ENCODE measurements around the gene CHKA. TPM values are rescaled to one million over a fixed set of nuclear protein-coding genes. Genes with fewer than 3 reads are reported as not detected.
A peak's percentile ranks its signal among the peaks of the same experiment; 100 is the strongest.

The CHKA gene
- total RNA-seq, 1 donor from 2014 or later, result 10.2 TPM

GRCh38 chr11:68038718-68039525 lies 82.3 kb downstream of the CHKA start, which contains the start of gene TCIRG1:
TSS of gene TCIRG1 (plus strand) at chr11:68039025. CDS start at chr11:68041272, 2,247 bp downstream.
- peak; percentile 95 for DNase-seq (ENCODE audit: low spot score)
- intact Hi-C loops (cut with DNase I), result no loop called here

DNA sequence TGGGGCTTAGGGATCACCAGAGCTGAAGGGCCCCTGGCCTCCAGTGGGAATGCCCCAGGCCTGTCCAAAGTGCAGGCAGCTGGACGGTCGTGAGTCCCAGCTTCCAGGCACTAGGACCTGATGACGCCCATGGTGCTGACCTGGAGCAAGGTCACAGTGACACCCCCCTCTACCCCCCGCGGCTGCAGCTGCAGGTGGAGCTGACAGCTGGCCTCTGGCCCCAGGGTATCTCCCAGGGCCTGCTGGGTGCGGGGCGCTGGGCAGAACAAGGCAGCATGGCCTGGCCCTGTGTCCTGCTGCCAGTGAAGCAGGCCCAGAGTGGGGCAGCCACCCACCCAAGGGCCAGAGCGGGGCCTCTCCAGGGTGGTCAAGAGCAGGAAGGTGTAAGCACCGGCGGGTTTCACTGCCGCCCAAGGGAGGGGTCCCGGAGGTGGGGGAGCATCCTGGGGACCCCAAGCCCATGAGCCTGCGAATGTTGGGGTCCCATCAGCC lies 82.9 kb downstream of the CHKA start:
- no peak for DNase-seq (ENCODE audit: low spot score)
- intact Hi-C loops (cut with DNase I), result no loop called here

DNA sequence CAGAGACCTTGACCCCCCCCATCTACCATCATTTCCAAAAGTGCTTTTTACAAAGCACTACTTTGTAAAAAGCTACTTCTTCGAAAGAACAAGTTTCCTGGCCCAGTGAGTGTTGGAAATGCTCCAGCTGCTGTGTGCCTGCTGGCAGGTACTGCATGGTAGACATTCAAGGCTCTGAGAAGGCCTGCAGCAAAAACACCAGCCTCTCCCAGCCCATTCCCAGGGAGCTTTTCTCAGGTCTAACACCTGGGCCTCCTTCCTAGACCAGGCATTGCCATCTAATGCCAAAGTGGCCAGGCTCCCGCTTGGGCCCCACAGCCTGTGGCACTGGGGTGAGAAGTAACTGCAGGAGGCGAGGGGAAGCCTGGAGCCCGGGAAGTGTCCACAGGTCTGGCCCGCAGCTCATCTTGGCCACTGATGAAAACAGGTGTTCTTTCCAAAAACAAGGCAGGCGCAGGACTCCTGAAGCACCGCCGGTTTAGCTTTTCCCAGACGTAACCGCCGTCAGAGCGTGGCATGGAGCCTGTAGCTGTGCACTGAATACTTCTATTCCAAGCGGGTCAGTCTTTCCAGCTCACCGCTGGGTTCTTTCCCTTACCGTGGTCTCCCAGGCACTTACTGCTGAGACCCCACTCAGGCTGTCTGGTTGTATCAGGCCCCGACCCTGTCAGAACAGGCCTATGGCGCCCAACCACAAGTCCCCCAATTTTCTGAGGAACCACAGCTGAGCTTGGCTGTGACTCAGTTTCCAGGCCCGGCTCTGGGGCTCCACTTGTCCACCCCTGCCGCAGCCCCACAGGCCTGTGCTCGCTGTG lies 83.6 kb downstream of the CHKA start:
- DNase-seq (ENCODE audit: low spot score), result no peak
- intact Hi-C loops (cut with DNase I), result no loop called here

DNA sequence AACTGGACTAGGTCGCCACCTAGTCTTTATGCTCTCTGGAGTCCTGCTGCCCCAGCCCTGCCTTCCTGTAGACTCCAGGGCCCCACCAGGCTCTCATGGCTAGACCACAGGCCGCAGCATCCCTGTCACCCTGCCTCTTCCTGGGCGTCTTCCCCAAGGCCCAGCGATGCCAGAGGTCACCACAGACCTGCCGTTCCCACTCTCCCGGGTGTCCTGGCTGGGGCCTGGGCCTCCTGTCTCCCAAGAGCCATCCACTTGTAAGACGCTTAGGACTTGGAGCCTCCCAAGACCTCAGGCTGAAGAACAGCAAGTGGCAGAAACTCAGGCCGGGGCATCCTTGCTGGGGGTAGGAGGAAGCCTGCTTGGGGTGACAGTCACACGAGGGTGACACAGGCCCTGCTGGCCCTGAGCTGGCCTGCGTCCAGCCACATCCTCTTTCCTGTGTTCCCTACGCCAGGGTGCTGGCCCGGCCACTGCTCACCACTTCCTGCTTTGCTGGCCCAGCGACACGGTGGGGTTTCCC lies 84.4 kb downstream of the CHKA start:
- intact Hi-C loops (cut with DNase I), result no loop called here
- DNase-seq (ENCODE audit: low spot score), result peak; percentile 93

GRCh38 chr11:68036141-68036716 lies 85.0 kb downstream of the CHKA start:
- DNase-seq (ENCODE audit: low spot score), result peak; percentile 75
- intact Hi-C loops (cut with DNase I), result no loop called here

DNA sequence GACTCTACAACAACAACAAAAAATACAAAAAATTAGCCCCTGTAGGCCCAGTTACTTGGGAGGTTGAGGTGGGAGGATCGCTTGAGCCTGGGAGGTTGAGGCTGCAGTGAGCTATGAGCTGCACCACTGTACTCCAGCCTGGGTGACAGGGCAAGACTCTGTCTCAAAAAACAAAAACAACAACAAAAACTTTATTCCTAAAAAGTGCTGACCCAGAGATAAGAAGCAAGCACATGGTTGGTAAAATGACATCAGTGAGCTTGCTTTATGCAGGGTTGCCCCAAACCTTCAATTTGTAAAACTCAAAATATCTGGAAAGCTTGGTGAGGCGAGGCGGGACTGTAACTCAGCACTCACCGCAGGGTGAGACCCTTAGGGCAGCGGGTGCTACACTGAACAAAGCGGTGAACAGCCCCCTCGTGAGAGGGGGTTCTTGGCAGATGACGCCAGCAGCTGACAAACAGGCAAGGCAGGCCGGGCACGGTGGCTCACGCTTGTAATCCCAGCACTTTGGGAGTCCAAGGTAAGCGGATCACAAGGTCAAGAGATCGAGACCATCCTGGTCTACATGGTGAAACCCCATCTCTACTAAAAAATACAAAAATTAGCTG lies 85.8 kb downstream of the CHKA start:
- intact Hi-C loops (cut with DNase I), result no loop called here
- no peak for DNase-seq (ENCODE audit: low spot score)

GRCh38 chr11:68033708-68034045 lies 87.5 kb downstream of the CHKA start:
- DNase-seq (ENCODE audit: low spot score), result peak; percentile 84
- intact Hi-C loops (cut with DNase I), result loop anchor here (5.0 kb wide), 2 partner anchors 89 to 179 kb away; partner anchors contain the start of genes CHKA and KMT5B

DNA sequence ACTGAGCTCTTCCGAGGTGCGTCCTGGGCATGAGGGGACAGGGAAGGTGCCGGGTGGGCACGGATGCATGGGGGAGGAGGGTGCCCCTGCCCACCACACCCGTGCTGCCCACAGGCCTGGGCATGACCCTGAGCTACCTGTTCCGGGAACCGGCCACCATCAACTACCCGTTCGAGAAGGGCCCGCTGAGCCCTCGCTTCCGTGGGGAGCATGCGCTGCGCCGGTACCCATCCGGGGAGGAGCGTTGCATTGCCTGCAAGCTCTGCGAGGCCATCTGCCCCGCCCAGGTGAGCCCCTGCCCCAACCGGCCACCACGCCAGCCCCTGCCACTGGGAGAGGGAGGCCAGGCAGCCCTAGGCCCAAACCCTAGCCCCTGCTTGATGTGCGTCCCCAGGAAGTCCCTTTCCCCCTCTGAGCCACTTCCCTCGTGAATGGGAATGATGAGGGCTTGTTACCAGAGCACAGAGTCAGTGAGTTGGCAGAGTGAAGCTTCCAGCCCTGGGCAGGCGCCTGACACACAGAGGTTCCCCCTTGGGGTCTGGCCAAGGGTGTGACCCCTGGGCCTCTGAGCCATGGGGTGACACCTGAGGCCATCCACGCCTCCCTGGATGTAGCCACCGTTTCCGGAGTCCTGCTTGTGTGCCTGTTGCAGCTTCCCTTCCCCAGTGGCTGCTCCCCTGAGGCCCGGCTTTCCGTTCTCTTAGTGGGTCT lies 88.0 kb downstream of the CHKA start:
- no peak for DNase-seq (ENCODE audit: low spot score)
- intact Hi-C loops (cut with DNase I), result loop anchor here (5.0 kb wide), 2 partner anchors 89 to 179 kb away; partner anchors contain the start of genes CHKA and KMT5B

DNA sequence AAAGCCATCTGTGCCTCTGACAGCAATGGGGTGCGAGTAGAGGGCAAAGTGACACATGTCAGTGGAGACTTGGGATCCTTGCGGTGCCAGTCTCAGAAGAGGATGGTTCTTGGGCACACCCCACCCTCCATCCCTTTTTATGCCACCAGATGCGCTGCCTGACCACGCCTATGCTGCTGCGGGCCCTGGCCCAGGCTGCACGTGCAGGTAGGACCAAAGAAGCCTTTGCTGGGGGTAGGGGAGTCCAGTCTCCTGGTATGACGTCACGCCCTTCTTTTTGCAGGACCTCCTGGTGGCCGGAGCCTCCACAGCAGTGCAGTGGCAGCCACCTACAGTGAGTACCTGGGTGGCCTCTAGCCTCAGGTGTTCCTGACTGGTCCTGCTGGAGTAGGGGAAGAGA lies 89.2 kb downstream of the CHKA start:
- intact Hi-C loops (cut with DNase I), result loop anchor here (5.0 kb wide), 2 partner anchors 90 to 180 kb away; partner anchors contain the start of genes CHKA and KMT5B
- no peak for DNase-seq (ENCODE audit: low spot score)

GRCh38 chr11:68031144-68031464 lies 90.1 kb downstream of the CHKA start:
- intact Hi-C loops (cut with DNase I), result loop anchor here (5.0 kb wide), 2 partner anchors 91 to 181 kb away; partner anchors contain the start of genes CHKA and KMT5B
- no peak for DNase-seq (ENCODE audit: low spot score)

DNA sequence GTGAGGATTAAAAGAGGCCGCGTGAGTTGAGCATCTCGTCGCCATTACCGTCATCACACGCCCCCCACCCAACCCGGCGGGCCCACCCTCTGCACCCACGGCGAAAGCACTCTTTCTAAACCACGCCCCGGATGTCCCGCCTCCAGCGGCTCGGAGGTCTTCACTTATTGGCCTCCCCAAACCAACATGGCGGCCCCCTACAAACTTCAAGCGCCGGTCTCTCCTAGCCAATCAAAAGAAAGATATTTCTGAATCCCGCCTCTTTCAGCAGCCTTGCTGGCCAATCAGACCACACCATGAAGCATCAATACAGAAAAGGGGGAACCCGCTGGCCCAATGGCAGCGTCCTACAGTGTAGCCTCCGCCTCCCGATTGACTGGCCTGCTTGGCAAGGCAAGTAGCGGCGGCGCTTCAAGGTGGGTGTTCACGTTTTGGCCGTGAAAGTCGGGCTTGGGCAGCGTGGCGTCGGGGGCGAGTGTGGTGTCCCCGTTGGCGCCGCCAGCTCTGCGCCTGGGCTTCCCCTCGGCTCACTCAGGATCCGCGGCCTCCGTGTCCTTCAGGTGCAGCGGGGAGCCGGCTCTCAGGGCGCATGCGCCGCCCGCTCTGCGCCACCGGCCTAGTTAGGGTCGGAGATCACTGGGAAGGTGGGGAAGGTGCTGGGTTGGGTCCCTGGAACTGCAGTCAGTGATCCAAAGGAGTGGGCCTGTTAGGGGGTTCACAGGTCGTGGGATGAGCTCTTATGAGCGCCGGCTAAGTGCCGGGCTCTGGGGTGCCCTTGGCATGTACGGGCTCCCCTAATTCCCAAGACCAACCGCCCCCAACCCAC lies 90.7 kb downstream of the CHKA start, which contains the start of gene NDUFS8:
Gene NDUFS8, plus strand, starts transcription at position 364 of the 826 bp plus-strand sequence. CDS start 1,471 bp downstream, outside the sequence.
- intact Hi-C loops (cut with DNase I), result loop anchor here (5.0 kb wide), 2 partner anchors 92 to 182 kb away; partner anchors contain the start of genes CHKA and KMT5B
- peak; percentile 96 for DNase-seq (ENCODE audit: low spot score)

- no peak for DNase-seq (ENCODE audit: low spot score)
- intact Hi-C loops (cut with DNase I), result no loop called here
Measured at GRCh38 chr11:68028802-68029545, 92.2 kb downstream of the CHKA start.

DNA sequence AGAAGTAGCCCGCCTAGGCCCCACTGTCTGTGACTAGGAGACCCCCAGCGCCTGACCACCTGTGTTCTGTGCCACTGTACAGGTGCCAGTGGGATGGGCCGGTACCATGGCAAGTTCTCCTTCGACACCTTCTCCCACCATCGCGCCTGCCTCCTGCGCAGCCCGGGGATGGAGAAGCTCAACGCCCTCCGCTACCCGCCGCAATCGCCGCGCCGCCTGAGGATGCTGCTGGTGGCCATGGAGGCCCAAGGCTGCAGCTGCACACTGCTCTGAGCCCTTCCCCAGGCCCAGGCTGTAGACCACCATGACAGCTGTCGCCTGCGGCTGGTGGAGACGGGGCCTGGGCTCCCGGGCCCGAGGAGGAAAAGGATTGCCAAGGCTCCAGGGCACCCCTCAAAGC lies 93.5 kb downstream of the CHKA start:
- DNase-seq (ENCODE audit: low spot score), result no peak
- intact Hi-C loops (cut with DNase I), result no loop called here

- DNase-seq (ENCODE audit: low spot score), result no peak
- intact Hi-C loops (cut with DNase I), result no loop called here
Measured at GRCh38 chr11:68026391-68027105, 94.6 kb downstream of the CHKA start.

- DNase-seq (ENCODE audit: low spot score), result no peak
- intact Hi-C loops (cut with DNase I), result no loop called here
Measured at GRCh38 chr11:68025047-68025446, 96.1 kb downstream of the CHKA start.

- no peak for DNase-seq (ENCODE audit: low spot score)
- intact Hi-C loops (cut with DNase I), result no loop called here
Measured at GRCh38 chr11:68024508-68024907, 96.7 kb downstream of the CHKA start.
